GM18907 (cell line): ENCODE data around the gene MYCN.
"Not testable (repeated sequence)": the region's sequence is repeated elsewhere in the genome, so short reads cannot be mapped to it uniquely, and the experiment has no call there.

Experiments
- ATAC-seq: cut with Tn5 transposase; IDR thresholded peaks from one replicate; pipeline ENCODE4 v1.9.1; 2021; ENCODE audit warnings: mild to moderate bottlenecking, moderate library complexity; ENCODE audit not compliant: unreplicated experiment

The MYCN gene

DNA sequence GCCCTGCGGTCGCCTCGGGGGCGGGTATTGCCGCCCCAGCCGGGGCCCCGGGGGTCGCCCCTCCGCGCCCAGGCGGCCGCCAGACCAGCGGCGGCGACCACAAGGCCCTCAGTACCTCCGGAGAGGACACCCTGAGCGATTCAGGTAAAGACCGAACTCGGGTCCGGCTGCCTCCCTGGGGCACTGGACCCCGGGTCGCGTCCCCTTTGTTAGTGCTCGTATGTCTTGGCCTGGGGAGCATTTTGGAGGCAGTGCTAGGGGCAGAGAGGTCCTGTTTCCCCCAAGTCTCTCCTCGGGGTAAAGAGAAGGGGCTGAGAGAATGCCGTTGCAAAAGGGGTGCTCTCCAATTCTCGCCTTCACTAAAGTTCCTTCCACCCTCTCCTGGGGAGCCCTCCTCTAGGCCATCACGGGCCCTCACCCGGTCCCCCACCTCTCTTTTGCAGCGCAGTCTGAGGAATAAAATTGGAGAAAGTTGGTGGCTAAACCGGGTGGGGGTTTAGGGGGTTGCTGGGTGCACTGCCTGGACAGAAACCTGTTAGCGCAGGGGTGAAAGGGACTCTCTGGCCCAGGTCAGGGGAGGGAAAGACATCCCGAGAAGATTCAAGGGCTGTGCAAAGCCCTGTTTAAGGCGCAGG lies 2.5 kb downstream of the MYCN start:
- ATAC-seq = no peak

DNA sequence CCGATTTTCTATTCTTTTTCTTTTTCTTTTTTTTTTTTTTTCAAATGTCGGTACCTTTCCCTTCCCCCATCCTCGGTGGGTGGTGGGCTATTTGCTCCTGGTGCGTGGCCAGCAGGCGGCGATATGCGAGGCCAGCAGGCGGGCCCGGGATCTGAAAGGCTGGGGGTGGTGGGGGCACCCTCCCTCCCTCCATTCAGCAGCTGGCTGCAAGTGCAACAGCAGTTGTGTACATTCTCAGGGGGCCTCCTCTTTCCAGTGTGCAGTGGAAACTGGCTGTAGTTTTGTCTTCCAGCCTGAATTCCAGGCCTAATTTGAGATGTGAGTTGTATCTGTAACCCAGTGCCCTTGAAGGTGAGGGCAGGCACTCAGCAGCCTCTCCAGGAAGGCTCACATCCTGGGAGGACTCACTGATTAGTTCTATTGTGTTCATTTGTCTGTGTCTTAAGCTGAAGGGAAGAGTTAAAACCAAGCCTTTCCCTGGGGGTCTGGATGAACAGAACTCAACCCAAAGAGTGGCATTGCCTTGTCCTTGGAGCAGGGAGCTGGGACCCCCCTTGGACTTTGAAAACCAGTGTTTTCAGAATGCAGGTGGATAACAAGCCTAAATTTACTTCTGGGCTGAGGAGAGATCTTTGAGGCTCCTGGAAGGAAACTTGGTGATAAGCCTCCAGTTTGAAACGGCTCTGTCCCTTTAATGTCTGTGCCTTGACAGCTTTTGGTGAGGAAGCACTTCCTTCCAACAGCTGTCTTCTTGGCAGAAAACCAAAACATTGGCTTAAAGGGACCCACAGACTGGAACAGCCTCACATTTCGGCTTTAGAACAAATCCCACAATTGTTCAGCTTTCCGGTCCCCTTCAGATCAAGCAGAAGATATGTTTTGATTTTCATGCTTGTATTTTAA lies 3.3 kb downstream of the MYCN start:
- no peak for ATAC-seq

DNA sequence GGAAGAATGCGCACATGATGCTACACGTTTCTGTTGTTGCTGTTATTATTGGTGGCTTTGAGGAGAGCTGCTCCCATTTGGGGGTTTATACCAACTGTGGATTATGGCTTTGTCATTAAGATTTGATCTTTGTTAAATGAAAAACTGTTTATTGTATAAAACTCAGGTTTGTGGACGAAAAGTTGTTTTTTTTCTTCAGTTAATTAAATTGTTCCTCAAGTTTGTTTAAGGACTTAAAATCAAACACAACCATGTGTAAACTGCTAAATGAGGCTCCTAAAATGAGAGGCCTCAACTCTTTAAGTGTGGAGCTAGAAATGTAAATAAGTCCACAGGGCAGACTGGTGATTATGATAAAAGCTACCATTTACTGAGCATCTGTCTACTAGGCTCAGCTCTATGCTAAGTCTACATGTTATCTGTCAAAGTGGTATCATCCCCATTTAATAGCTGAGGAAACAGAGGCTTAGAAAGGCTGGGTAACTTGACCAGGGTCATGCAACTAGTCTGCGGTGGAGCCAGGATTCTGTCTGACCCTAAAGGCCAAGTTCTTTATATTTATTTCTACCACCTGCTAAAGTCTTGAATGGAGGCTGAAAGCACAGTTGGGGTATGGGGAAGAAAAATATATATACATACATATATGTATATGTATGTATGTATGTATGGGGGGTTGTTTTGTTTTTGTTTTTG lies 4.1 kb downstream of the MYCN start:
- ATAC-seq = no peak

DNA sequence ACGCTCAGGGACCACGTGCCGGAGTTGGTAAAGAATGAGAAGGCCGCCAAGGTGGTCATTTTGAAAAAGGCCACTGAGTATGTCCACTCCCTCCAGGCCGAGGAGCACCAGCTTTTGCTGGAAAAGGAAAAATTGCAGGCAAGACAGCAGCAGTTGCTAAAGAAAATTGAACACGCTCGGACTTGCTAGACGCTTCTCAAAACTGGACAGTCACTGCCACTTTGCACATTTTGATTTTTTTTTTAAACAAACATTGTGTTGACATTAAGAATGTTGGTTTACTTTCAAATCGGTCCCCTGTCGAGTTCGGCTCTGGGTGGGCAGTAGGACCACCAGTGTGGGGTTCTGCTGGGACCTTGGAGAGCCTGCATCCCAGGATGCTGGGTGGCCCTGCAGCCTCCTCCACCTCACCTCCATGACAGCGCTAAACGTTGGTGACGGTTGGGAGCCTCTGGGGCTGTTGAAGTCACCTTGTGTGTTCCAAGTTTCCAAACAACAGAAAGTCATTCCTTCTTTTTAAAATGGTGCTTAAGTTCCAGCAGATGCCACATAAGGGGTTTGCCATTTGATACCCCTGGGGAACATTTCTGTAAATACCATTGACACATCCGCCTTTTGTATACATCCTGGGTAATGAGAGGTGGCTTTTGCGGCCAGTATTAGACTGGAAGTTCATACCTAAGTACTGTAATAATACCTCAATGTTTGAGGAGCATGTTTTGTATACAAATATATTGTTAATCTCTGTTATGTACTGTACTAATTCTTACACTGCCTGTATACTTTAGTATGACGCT lies 5.8 kb downstream of the MYCN start:
- no peak for ATAC-seq

DNA sequence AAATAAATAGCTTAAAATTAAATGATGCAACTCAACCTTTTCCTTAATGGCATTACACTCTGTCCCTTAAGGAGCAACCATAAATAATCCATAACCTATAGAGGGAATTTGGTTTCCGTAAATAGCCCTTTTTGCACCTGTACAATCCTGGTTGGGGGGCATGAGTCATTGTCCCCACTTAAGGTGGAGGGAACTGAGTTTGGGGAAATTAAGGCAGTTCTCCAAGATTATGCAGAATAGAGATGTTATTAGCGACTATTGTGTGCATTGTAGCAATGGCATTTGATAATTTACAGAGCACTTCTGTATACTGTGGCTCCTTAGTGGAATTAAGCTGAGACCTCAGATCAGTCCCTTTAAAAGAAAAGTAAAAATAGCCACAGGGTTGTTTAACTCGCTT lies 6.6 kb downstream of the MYCN start:
- ATAC-seq = no peak

DNA sequence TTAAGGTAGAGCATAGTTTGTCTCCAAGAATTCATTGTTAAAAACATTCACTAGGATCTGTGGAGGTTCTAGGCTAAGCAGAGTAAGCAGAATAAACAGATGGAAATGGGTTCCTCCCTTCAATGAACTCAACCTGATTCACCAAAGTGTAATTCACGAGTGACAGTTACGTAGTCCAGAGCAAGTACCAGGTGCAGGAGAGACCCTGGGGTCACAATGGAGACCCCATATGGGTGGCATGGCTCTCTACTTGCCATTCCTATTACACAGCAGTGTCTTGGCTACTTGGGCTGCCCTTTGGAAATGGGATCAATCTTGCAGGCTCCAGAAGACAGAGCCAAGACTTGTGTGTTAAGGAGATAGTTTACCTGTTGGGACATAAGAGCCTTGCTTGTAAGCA lies 7.1 kb downstream of the MYCN start:
- ATAC-seq = no peak

DNA sequence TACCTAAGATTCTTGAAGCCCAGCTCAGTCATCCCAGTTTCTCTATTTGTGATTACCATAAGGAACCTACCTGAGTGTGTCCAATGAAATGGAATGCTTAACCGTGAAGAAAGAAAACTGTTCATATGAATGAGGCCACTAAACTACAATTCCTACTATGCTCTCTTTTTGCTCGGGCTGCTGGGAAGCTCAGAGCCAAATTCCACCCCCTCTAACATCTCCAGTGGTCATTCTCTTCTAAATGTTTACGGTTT lies 8.3 kb downstream of the MYCN start:
- no peak for ATAC-seq

DNA sequence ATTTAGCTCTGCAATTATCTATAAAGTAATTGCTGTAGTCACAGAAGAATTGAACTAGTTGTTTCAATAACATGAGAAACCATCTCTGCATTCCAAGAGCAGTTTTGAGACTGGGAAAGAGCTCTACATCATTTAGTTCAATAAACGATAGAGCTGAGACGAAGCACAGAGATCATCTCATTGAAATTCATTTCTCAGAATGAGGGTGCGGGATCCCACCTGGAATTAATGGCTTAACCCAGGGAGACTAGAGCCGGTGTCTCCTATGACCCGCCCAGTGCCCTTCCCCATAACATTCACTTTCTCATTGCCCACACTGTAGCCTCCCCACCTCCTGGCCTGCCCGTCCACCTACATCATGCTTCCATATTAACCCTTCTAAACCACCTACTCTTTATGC lies 8.8 kb downstream of the MYCN start:
- ATAC-seq = no peak

DNA sequence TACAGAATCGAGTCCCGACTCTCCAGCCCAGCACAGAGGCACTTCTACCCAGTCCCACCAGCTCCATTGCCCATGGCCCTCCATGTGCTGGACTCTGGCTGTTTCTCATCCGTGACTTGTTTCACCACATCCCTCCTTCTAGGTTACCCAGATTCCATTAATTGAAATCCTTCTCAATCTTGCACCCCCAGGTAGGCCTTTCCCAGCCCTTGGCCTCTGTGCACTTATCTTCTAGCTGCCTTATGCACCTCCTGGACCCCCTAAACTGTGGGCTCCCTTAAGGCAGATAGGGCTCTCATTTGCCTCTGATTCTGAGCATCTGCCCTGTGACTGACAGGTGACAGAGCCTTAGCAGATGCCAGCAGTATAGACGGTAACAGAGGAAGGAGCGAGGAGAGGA lies 9.2 kb downstream of the MYCN start:
- ATAC-seq = no peak

DNA sequence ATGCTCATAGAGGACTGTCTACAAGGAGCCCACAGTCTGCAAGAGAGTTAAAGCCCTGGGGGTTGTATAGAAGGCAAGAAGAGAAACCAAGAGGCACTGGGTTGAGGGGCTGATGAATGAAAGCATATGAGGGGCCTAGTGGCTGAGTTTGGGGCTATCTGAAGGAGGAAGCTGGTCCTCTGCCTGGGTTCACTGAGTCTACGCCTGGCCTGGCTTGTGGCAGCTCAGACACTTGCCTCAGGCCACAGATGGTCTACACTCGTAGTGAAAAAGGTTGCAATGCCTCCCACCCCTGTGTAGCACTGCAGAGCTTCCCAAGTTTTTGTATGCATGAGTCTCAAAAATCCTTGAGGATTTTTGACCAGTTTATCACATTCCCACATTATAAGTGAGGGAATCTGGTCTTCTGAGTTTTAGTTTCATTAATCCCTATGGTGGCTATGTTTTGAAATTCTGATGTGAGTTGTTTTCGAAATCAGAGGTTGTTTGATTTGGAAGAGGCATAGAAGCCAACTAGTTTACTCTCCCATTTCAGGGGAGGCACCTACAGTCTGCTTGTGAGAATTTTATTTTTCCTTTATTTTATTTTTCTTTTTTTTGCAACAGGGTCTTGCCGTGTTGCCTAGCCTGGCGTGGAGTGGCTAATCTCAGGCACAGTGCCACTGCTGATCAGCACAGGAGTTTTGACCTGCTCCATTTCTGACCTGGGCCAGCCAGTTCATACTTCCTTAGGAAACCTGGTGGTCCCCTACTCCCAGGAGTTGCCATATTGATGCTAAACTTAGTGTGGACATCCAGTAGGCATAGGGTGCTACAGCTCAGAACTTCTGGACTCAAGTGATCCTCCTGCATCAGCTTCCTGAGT lies 10.0 kb downstream of the MYCN start:
- no peak for ATAC-seq

DNA sequence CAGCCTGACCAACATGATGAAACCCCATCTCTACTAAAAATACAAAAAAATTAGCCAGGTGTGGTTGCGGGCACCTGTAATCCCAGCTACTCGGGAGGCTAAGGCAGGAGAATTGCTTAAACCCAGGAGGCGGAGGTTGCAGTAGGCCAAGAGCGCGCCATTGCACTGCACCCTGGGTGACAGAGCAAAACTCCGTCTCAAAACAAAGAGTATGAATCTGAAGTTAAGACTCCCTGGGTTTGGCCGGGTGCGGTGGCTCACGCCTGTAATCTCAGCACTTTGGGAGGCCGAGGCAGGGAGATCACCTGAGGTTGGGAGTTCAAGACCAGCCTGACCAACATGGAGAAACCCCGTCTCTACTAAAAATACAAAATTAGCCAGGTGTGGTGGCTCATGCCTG lies 11.6 kb downstream of the MYCN start:
- not testable (repeated sequence) for ATAC-seq

DNA sequence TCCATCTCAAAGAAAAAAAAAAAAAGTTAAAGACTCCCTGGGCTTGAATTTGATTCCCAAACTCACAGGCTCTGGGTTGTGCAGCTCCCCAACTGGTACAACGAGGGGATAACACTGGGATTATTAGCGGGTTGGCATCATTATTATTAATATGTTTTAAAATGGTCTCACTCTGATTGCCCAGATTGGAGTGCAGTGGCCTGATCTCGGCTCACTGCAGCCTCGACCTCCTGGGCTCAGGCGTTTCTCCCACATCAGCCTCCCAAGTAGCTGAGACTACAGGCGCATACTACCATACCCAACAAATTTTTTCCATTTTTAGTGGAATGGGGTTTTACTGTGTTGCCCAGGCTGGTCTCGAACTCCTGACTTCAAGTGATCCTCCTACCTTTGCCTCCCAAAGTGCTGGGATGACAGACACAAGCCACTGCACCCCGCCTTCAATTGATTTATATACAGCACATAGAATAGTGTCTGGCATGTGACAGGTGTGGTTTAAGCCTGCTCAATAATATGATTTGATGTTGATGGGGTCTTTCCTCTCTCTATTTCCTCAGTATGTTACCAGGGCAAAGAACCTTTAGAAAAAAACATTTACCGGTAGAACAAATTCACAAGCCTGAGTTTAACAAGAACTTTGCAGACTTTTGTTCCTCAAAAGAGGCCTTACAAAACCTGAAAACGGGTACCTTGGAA lies 12.2 kb downstream of the MYCN start:
- no peak for ATAC-seq

DNA sequence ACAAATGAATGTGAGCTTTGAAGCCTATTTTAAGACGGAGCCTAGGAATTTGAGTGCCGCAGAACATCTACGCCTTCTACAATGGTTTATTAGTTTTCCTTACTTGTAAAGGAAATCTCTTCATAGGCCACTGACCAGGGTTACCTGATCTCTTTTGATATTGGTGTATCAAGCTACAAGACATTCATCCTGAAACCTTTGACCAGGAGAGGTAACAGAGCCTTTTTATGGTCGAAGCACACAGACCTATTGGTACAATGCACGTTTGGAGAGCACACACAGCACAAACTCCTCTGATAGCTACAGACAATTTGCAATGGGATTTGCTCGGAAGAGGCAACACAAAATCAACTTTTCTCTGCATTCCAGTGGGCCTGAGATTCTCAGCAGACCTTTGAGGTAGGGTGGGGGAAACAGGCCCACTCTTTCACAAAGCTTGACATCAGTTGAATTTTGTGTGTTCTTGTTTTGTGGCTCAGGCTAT lies 12.8 kb downstream of the MYCN start:
- no peak for ATAC-seq

DNA sequence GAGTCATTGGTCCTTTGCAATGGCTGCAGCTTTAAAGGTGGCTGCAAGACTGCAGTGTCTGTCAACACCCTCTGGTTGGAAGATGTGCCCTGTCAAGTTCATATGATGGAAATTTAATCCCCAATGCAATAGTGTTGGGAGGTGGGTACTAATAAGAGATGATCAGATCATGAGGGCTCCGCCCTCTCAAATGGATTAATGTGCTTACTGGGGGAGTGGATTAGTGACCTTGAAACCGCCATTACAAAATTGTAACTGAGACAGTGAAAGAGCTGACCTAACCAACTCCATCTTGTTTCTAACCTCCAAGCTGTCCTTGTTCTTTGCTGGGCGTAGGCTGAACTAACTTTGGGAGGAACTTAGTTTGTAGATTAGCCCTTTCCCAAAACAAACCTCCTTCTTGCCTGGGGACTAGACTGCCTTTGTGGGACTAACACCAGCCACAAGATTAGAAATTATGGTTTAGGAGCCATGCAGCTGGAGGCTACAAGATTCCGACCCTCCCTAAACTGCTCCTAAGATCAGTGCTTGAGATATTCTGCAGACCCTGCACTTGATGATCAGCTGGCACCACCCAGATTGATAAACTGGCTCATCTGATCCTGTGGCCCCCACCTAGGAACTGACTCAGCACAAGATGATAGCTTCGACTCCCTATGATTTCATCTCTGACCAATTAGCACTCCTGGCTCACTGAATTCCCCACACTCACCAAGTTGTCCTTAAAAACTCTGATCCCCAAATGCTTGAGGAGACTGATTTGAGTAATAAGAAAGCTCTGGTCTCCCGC lies 13.7 kb downstream of the MYCN start:
- ATAC-seq = no peak

DNA sequence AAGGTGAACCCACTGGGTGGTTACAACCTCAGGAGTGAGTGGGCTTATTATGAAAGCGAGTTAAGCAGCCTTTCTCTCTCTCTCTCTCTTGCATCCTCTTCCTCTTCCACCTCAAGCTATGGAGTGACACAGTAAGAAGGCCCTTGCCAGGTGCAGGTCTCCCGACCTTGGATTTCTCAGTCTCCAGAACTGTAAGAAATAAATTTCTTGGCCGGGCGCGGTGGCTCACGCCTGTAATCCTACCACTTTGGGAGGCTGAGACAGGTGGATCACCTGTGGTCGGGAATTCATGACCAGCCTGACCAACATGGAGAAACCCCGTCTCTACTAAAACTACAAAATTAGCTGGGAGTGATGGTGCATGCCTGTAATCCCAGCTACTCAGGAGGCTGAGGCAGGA lies 14.4 kb downstream of the MYCN start:
- ATAC-seq = no peak

DNA sequence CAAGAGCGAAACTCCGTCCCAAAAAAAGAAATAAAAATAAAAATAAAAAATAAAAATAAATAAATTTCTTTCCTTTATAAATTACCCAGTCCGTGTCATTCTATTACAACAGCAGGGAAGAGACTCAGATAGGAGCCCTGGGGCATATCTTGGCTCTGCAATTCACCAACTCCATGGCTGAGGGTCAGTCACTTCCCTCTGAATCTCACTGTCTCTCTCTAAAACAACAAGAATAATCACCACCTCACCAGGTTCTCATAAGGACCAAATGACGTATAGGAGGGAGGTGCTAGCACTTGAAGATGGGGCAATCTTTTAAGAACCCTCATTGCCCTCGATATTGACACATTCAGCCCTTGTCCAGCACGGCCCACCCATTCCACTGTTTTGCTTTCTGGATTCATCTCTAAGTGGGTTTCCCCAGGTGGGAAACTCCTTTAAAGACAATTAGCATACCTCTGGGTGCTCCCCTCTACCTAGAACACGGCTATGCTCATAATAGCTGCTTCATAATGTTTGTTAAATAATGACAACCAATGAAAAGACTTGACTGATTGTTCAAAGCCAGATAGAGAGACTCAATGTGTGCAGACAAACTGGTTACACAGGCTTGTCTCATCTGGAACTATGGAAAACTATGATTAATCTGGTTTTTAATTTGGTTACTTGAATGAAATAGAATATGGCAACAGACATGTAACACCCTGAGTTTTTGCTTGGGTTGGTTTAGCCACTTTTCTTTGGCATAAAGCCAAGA lies 15.1 kb downstream of the MYCN start:
- ATAC-seq = no peak

DNA sequence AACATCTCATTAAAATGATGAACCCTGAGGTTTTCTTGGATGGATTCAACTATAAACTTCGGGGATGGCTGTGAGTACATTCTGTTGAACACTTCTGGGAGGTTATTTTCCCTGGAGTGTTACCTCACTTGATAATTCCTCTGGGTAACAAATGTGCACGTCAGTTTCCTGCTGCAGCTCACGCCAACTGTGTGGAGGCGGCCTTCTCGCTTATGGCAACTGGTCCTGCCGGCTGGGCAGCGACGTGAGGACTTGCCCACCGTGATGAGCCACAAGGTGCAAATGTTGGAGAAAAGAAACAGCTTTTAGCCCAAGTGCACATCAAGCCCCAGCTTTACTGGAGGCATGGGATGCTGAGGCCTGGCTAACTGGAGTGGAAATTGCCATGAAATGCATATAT lies 15.9 kb downstream of the MYCN start:
- no peak for ATAC-seq
